GM18870 (cell line): Measurements from ENCODE around the gene MOB3B.

Source experiments
- ATAC-seq: cut with Tn5 transposase; IDR thresholded peaks from one replicate; pipeline ENCODE4 v1.9.1; 2021; ENCODE audit warnings: moderate library complexity; ENCODE audit not compliant: unreplicated experiment

Gene MOB3B

GRCh38 chr9:27542508-27542907, 12.9 kb upstream of the MOB3B start:
- ATAC-seq: no peak

DNA sequence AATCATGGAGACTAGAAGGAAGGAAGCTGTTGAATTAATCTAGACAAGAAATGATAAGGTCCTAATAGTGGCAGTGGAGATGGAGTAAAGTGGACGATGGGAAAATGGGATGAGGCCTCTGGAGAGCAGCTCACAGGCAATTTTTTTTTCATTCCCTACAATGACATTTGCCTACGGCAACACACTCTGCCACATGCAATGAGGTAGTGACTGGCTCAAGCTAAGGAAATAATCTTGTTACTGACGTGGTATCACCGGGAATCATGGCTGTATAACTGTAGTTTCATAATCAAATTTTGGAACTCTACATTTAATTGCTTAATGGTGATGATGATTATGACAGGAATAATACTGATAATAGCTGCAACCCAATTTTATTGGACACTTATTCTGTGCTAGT, 12.1 kb upstream of the MOB3B start:
- no peak for ATAC-seq

GRCh38 chr9:27540502-27540901, 10.9 kb upstream of the MOB3B start:
- ATAC-seq: no peak

DNA sequence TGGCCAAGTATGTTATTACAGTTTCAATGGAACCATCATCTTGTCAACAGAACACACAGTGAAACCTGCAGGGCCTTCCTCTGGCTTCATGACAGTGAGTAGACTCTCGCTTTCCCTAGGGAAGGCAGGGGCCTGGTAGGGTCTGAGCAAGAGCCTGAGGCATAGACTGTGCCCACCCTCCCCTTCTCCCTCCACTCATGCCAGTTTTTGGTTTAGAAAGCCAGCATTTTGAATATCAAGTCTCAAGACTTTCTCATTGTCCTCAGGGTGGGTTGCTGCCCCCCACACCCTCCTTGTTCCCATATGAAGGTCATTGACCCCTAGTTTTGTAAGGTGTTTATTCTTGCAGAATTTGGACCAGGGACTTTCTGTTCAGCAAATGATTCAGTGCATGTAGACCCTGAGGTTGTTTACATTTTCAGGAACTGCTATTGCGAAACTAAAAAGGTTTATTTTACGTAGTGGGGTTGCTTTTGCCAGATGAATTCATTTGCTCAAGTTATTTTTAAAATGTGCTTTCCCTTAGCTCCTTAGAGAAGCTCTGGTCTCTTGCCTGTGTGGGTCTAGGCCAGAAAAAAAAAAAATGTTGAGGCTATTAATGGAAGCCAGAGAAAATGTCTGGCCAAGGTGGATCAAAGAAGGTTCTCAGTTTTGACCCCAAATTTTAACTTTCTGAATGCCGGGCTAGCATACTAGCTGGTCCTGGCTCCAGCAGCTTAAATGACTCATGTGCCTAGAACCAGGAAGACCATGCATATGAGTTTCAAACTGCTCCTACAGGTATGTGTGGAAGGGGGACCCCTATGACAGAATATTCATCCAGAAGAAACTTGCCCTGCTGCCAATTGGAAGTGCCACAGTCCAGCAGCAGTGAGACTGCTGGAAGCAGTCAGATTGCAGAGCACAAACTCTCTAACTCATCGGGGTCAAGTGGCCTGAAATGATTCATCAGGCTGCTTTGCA, 10.1 kb upstream of the MOB3B start:
- no peak for ATAC-seq

DNA sequence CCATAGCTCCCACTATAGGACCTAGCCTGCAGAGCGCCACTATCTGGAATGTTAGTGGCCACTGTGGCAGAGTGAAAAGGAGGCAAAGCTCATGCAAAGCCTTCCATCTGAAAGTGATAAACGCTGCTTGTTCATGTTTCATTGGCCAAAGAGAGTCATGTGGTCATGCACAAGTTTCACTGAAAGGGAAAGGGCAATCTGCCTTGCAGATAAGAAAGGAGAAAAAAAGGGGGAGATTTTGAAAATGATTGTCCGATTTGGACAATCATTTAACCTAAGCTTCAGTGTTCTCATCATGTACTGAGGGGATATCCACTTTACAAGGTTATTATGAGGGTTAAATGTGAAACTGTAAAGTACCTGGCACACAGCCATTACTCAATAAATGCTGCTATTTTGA, 9.0 kb upstream of the MOB3B start:
- ATAC-seq: peak; percentile 44

- ATAC-seq: no peak
These were observed 8.1 kb upstream of the MOB3B start for GRCh38 chr9:27537756-27538155.

DNA sequence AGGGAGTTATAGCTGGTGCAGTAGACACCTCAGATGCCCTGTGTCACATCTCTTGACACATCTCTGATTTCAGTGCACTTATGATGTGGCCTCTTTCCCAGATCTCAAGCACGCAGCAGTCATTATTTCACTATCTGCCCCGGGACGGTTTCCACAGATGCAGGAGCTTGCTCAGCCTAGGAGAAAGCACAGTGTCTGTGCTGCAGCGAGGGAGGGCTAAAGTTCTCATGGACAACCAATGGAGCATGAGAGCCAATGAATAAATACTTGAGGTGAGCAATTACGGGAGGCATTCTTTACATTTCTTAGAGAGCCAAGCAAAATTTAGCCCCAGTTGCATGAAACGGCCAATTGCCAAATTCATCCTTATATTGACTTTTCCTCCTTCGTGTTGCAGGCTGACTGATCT, 7.4 kb upstream of the MOB3B start:
- ATAC-seq: no peak

GRCh38 chr9:27536168-27536567, 6.6 kb upstream of the MOB3B start:
- no peak for ATAC-seq

DNA sequence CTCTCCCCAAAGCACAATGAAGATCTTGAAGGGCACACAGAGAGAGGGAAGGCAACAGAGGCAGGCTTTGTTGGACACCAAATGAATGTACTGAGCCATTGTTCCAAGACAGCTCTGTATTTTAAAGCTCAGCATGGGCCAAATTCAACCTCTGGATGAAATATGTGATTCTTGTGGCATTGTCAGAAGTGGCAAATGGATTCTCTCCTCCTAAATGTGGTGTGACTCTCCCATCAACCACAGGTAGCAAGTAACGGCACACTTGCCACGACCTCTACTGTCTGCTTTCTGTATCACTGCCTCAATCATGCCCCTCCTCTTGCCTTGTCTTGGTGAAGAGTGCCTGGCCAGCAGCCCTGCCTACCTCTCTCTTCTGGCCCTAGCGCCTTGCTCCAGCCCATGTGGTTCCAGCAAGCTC, 6.1 kb upstream of the MOB3B start:
- ATAC-seq: peak; percentile 43

GRCh38 chr9:27534658-27535209, 5.1 kb upstream of the MOB3B start:
- ATAC-seq: no peak

GRCh38 chr9:27534131-27534530, 4.5 kb upstream of the MOB3B start:
- no peak for ATAC-seq

- ATAC-seq: no peak
These were observed 3.7 kb upstream of the MOB3B start for GRCh38 chr9:27533311-27533710.

GRCh38 chr9:27532046-27532445, 2.4 kb upstream of the MOB3B start:
- ATAC-seq: no peak

GRCh38 chr9:27530915-27531755, 1.5 kb upstream of the MOB3B start:
- no peak for ATAC-seq

DNA sequence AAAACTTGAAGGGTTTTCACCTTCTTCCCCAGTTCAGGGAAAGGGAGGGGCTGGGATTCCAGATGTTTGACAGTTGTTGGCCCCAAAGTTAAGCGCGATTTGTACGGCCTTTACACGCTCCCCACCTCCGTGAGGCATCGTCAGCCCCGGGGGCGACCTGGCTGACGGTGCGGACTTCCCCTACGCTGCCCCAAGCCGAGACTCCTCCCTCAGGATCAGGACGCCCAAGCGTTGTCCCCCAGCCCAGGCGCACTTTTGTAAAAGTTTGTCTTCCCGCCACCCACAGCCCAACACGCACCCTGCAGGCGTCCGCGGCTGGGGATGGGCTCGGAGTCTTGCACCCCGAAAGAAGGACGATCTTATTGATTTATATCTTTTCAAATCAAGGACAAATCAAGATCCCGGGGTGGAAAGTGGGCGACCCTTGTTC, 713 bp downstream of the MOB3B start:
- peak; percentile 38 for ATAC-seq

DNA sequence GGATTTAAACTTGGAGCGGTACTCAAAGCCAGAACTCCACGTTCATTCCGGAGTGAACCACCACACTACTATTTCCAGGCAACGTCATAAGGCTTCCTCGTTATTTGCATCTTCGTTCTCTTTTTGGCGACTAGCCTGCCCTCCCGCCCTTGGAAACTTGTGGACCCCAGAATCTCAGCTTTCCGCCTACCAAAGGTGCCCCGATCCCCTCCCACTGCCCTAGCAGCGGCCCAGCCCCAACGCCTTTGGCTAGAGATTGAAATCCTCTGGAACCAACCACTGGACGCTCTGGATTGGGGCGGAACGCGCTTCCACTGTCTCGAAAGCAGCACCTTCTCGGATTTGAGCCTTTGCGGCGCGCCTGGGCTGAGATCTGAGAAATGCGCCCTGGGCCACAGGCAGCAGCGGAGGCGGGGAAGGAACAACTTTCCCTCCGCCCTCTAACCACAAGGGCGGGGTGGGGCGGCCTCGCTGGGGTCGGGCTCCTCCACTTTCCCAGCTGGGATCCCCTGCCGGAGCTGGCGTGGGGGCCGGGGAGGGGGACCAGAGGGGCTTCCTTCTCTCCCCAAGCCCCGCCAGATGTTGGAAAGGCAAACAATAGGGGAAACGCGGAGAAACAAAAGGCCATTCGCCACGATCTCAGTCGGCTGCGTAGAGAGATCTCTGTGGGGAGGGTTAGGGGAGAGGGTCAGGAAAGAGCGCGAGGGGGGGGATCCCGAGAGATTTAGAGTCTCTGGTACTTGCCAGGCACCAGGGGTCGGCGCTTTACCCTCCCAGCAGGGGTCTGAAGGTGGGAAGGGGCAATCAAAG, 1.3 kb downstream of the MOB3B start:
- peak; percentile 47 for ATAC-seq

DNA sequence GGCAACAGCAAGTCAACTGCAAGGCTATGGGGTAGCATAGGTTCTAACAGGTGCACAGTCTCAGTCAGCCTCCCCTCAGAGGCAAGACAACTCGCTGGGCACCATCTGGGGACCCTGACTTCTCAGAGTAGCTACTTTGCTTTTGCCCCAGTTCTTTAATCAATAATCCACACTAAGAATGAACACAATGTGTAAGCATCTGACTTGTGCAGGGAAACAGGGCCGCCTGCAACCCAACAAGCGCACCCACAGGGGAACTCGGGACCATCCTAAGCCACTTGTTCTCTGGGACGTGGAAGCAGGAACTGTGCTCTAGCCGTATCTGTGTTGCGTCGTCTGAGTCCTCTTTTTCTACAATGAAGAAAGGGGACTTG, 1.9 kb downstream of the MOB3B start:
- ATAC-seq: no peak

DNA sequence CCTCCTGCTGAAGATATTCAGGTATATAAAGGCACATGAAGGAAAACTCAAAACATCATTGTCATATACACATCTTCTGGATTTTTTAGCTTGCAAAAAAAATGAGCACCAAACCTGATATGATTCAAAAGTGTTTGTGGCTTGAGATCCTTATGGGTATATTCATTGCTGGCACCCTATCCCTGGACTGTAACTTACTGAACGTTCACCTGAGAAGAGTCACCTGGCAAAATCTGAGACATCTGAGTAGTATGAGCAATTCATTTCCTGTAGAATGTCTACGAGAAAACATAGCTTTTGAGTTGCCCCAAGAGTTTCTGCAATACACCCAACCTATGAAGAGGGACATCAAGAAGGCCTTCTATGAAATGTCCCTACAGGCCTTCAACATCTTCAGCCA, 5.4 kb downstream of the MOB3B start, which contains the start of gene IFNK:
TSS of gene IFNK (plus strand) at position 55 of the 400 bp plus-strand sequence. CDS start at position 102, 47 bp downstream.
- ATAC-seq: no peak

DNA sequence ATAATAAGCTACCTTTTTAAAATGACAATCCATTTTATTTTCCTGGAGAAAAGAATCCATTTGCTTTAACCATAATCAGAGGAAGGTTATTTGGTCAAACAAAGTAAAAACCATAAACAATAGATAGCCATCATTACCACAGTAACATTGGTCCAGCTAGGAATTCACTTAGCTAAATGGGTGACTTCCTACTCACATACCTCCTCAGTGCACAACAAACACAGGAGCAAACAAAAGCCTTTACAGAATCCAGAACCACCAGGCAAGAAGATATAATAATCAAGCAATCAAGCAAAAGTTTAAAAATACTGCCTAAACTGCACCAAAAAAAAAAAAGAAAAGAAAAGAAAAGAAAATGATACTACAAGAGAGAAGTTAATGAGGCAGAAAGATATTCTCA, 6.5 kb downstream of the MOB3B start:
- ATAC-seq: no peak

DNA sequence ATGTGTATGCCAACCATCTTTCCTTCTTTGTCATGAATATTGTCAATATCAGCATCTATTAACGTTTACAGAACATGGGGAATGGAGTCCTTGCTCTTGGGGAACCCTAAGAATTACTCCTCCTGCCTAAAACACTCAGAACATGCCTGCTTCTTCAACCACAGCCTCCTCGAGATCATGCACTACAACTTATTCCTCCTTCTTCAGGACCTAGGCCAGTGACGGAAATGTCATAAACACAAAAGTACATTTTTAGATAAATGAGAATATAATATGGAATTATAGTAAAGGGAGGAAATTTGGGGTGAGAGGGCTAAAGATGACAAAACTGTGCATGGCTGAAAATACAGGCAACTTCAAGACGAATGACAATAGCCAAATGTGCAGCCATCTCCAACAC, 8.6 kb downstream of the MOB3B start:
- no peak for ATAC-seq
